CD4-positive, alpha-beta T cell (primary cell): Measurements from ENCODE around the gene MYRFL. TPM values are rescaled to one million over a fixed set of nuclear protein-coding genes. Genes with fewer than 3 reads are reported as not detected.

Source experiments
- ATAC-seq: fragments of 200-7000 bp; cut with Tn5 transposase; one replicate; pipeline ENCODE4 v1.10.0; 2022; ENCODE audit warnings: mild to moderate bottlenecking; ENCODE audit not compliant: poor library complexity
- CTCF ChIA-PET: fragments of 350-600 bp; sonication (Branson Sonifier 250); formaldehyde crosslinking; loops from one replicate; lab custom pipeline; 2021; ENCODE audit warnings: antibody characterized with exemption, inconsistent platforms; lab: Charles Lee
- POLR2A ChIA-PET: fragments of 350-600 bp; sonication (Branson Sonifier 250); formaldehyde crosslinking; loops from one replicate; lab custom pipeline; 2021; ENCODE audit warnings: antibody characterized with exemption, inconsistent platforms; lab: Charles Lee
- DNase-seq, 14 experiments: peaks; one replicate each; pipeline ENCODE4 v3.0.0-alpha.2; 2013 to 2020; ENCODE audit warnings: mixed read lengths in 2 of 14
- H3K27ac ChIP-seq, 2 donors: one replicate each; pipeline versions ENCODE4 v1.5.1 to v1.7.0; 2013; ENCODE audit warnings: low read length in 2 of 2, low read depth in 1 of 2, mild to moderate bottlenecking in 1 of 2
- H3K27me3 ChIP-seq, 2 experiments: 1 replicate in 1 of 2; 2 replicates in 1 of 2; pipeline versions ENCODE4 v1.6.1 to v1.7.0; 2013; ENCODE audit warnings: low read length in 2 of 2, control low read depth in 1 of 2, mild to moderate bottlenecking in 1 of 2, moderate library complexity in 1 of 2; ENCODE audit not compliant: insufficient read depth in 2 of 2, control insufficient read depth in 1 of 2
- H3K36me3 ChIP-seq: one replicate; pipeline ENCODE4 v1.6.1; 2013; ENCODE audit warnings: low read length, control low read depth; ENCODE audit not compliant: insufficient read depth
- H3K4me1 ChIP-seq: one replicate; pipeline ENCODE4 v1.6.1; 2013; ENCODE audit warnings: low read length, control low read depth; ENCODE audit not compliant: insufficient read depth
- H3K4me3 ChIP-seq: one replicate; pipeline ENCODE4 v1.5.1; 2013; ENCODE audit warnings: mild to moderate bottlenecking, low read length, moderate library complexity
- H3K9me3 ChIP-seq, 2 experiments: 1 replicate in 1 of 2; 2 replicates in 1 of 2; pipeline versions ENCODE4 v1.6.1 to v1.7.0; 2013; ENCODE audit warnings: low read length in 2 of 2, mild to moderate bottlenecking in 2 of 2, control low read depth in 1 of 2, moderate library complexity in 1 of 2; ENCODE audit not compliant: control insufficient read depth in 1 of 2, insufficient read depth in 1 of 2
- H3K27ac Mint-ChIP-seq: one replicate; pipeline ENCODE4 v1.8.0; 2020; ENCODE audit warnings: mixed read lengths
- H3K27me3 Mint-ChIP-seq: one replicate; pipeline ENCODE4 v1.8.0; 2021; ENCODE audit warnings: mixed read lengths
- H3K36me3 Mint-ChIP-seq: one replicate; pipeline ENCODE4 v1.8.0; 2021; ENCODE audit warnings: low read depth, mixed read lengths
- H3K4me1 Mint-ChIP-seq: one replicate; pipeline ENCODE4 v1.8.0; 2021; ENCODE audit warnings: low read depth, mixed read lengths
- H3K4me3 Mint-ChIP-seq: one replicate; pipeline ENCODE4 v1.8.0; 2020; ENCODE audit warnings: mild to moderate bottlenecking, mixed read lengths
- H3K9me3 Mint-ChIP-seq: one replicate; pipeline ENCODE4 v1.8.0; 2020; ENCODE audit warnings: mixed read lengths
- CTCF ChIP-seq: fragments of 200-600 bp; IDR thresholded peaks from one replicate; pipeline ENCODE4 v1.8.0; 2022; ENCODE audit warnings: antibody characterized with exemption, mild to moderate bottlenecking
- intact Hi-C, 2 experiments: fragments of 100-400 bp; cut with DNase I in 1 of 2; cut with micrococcal nuclease in 1 of 2; formaldehyde crosslinking; loops; one replicate each; pipeline versions ENCODE4 v1.15.1 to v1.9.0; 2023 to 2025; cut with DNase I, micrococcal nuclease
- total RNA-seq, 174 experiments: library from RNA in 2 of 174; stranded (reverse) in 2 of 174; gene quantifications; one replicate each; pipeline ENCODE4 v1.2.3 and lab custom pipeline; 2021 to 2026

Gene MYRFL
- total RNA-seq, 2 experiments from 2014 or later: not detected

GRCh38 chr12:69896653-69897381 is 71.8 kb downstream of the MYRFL start:
- Mint-ChIP-seq H3K27me3 (peaks cover 20% of the 10 kb centered on the region), H3K9me3 (no peaks in the 10 kb centered on the region), H3K36me3 (no peaks in the 10 kb centered on the region), H3K4me3 (no peak overlapping the region), H3K4me1 (no peaks in the 10 kb centered on the region), H3K27ac (no peak overlapping the region)
- H3K27me3 ChIP-seq: no peaks in the 10 kb centered on the region
- intact Hi-C loops: loop anchor here in 1 of 2 experiments (10.0 kb wide), 1 partner anchor 1848 kb away; no protein-coding TSS in a partner anchor
- H3K36me3 ChIP-seq: no peaks in the 10 kb centered on the region
- no peak overlapping the region for H3K4me3 ChIP-seq
- ATAC-seq: no peak
- POLR2A ChIA-PET: no interaction called here
- CTCF ChIA-PET: interaction anchor here (0.6 kb wide), 1 partner anchor 25 kb away, joined by 3 read pairs; no protein-coding TSS in a partner anchor
- DNase-seq: no peak
- no peaks in the 10 kb centered on the region for H3K9me3 ChIP-seq
- H3K27ac ChIP-seq: no peak overlapping the region
- H3K4me1 ChIP-seq: no peaks in the 10 kb centered on the region
- no peak for TF ChIP-seq CTCF

- CTCF ChIA-PET: no interaction called here
- Histone ChIP-seq H3K36me3 (no peaks in the 10 kb centered on the region), H3K27ac (no peak overlapping the region), H3K27me3 (no peaks in the 10 kb centered on the region), H3K4me1 (no peaks in the 10 kb centered on the region), H3K4me3 (no peak overlapping the region), H3K9me3 (no peaks in the 10 kb centered on the region)
- Mint-ChIP-seq H3K4me1 (no peaks in the 10 kb centered on the region), H3K27me3 (peaks cover 16% of the 10 kb centered on the region), H3K4me3 (no peak overlapping the region), H3K9me3 (no peaks in the 10 kb centered on the region), H3K36me3 (no peaks in the 10 kb centered on the region), H3K27ac (no peak overlapping the region)
- POLR2A ChIA-PET: no interaction called here
- intact Hi-C loops: loop anchor here in 1 of 2 experiments (10.0 kb wide), 1 partner anchor 1847 kb away; no protein-coding TSS in a partner anchor
- TF ChIP-seq CTCF: no peak
- no peak for DNase-seq
- ATAC-seq: no peak
Observed at GRCh38 chr12:69897744-69898143, 72.7 kb downstream of the MYRFL start.

GRCh38 chr12:69898236-69898635 is 73.2 kb downstream of the MYRFL start:
- POLR2A ChIA-PET: interaction anchor here (0.5 kb wide), 1 partner anchor 16 kb away, joined by 3 read pairs; no protein-coding TSS in a partner anchor
- H3K27me3 Mint-ChIP-seq: peaks cover 16% of the 10 kb centered on the region
- intact Hi-C loops: loop anchor here in 1 of 2 experiments (10.0 kb wide), 1 partner anchor 1847 kb away; no protein-coding TSS in a partner anchor

More at GRCh38 chr12:69898236-69898635, 73.2 kb downstream of the MYRFL start:
- Mint-ChIP-seq H3K9me3 (no peaks in the 10 kb centered on the region), H3K27ac (no peak overlapping the region), H3K4me1 (no peaks in the 10 kb centered on the region), H3K4me3 (no peak overlapping the region), H3K36me3 (no peaks in the 10 kb centered on the region)
- Histone ChIP-seq H3K27ac (no peak overlapping the region), H3K4me3 (no peak overlapping the region), H3K27me3 (no peaks in the 10 kb centered on the region), H3K36me3 (no peaks in the 10 kb centered on the region), H3K4me1 (no peaks in the 10 kb centered on the region), H3K9me3 (no peaks in the 10 kb centered on the region)
- DNase-seq: no peak
- TF ChIP-seq CTCF: no peak
- CTCF ChIA-PET: no interaction called here
- no peak for ATAC-seq
